Testis (tissue), 2 donors: ENCODE measurements around the gene UBASH3B.
"Not testable (repeated sequence)": the region's sequence is repeated elsewhere in the genome, so short reads cannot be mapped to it uniquely, and the experiment has no call there.

Source experiments
- CTCF ChIP-seq, 3 experiments: fragments of 450-650 bp in 2 of 3; fragments of 200-600 bp in 1 of 3; sonication (generic) in 1 of 3; IDR thresholded peaks; one replicate each; pipeline ENCODE4 v1.5.1; 2016 to 2019; ENCODE audit warnings: antibody characterized with exemption in 3 of 3, mild to moderate bottlenecking in 2 of 3, moderate library complexity in 1 of 3
- POLR2A ChIP-seq: fragments of 450-650 bp; IDR thresholded peaks from one replicate; pipeline ENCODE4 v1.6.1; 2017; ENCODE audit warnings: antibody characterized with exemption, mild to moderate bottlenecking, moderate library complexity

- not testable (repeated sequence) for TF ChIP-seq CTCF (IDR thresholded peaks at IDR 0.05); POLR2A
These were observed 48.4 kb upstream of the UBASH3B start for GRCh38 chr11:122607162-122607561.
